Activated T-helper 9 cell treated with anti-CD3 and anti-CD28 coated beads, Interleukin-2, amount 50 U/mL, for 16 hours (primary cell): Measurements from ENCODE around the gene ARFGAP1.
A peak's percentile ranks its signal among the peaks of the same experiment; 100 is the strongest.

Experiments used
- DNase-seq: peaks from one replicate; pipeline ENCODE4 v3.0.0-alpha.2; 2020; ENCODE audit warnings: low read depth

The ARFGAP1 gene

DNA sequence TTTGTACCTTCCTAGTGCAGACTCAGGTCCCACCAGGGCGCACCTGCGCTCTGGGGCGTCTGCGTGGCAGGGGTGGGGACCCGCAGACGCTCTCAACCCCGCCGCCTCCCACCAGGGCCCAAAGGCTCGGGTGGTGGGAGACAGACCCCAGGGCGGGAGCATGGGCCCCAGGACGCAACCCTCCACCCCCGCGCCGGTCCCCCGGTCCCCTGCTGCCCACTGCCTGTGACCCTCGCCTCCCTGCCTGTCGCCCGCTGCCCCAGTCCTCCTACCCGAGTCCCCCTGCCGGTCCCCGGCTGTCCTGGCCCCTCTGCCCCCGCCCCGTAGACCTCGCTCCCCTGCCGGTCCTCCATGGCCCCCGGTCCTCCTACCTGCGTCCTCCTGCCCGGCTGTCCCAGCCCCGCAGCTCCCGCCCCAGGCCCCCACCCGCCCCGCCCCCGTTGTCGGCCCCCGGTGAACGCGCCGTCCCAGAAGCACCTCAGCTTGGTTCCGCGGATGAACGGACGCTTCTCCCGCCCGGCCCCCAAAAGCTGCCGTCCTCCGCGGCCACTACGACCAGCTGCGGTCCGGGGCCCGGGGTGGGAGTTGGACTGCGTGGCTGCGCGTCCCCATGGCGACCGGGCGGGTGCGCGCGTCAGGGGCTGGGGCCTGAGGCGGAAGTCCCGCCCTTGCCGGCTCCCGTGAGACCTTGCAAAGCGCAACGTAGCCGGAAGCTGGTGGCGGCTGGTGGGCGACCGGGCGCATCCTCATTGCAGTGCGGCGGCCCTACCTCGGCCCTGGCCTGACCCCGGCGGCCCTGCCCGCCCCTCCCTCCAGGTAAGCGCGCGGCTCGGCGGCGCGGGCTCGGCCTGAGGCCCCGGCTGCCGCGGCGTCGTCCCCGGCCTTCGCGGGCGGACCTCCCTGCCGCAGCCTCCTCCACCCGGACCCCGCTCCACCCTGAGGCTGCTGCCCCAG lies at the start of gene ARFGAP1:
ARFGAP1 (plus strand) TSS at position 709 of the 954 bp plus-strand sequence. CDS start 2,768 bp downstream, outside the sequence.
- DNase-seq = peak; percentile 87

DNA sequence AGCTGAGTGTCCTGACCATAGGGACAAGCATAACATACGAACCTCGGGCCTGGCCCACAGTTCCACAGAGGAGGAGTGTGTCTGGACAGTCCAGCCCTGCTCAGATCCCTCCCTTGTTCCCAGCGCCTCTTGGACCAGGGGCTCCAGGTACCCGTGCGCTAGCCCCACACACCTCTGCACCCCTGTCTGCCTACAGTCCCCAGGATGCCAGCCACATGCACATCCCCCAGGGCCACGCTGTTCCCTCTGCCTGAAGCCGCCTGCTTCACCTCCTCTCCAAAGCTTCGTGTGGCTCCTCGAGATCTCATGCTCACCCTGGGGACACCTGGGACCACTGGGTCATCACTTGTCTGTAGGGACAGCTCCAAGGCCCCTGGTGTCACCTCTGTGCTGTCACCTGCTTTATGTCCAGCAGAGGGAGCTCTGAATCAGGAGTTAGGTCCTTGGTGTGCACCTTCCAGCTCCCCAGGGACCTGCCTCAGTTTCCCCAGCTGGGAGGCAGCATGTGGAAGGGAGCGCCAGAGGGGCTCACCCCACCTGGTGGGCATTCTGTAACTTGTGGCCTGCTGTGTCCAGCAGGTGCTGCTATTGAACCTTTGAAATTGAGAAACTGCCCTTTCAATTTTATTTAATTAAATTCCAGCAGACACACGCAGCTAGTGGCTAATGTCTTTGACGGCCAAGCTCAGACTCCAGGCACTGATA lies 49.3 kb upstream of the ARFGAP1 start:
- DNase-seq = no peak

DNA sequence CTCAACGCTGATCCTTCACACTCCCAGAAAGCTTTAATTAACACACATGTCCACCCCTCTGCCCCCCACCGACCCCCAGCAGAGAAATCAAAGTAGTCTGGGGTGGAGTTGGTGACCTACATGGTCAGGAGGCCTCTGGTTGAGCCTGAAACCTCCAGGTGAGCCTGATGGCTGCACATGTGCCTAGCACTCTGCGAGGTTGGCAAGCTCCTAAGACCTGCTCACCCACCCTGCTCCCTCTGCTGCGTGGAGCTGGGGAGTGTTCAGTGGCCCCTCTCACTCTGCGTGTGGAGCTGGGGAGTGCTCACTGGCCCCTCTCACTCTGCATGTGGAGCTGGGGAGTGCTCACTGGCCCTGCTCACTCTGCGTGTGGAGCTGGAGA lies 48.8 kb upstream of the ARFGAP1 start:
- DNase-seq = no peak

DNA sequence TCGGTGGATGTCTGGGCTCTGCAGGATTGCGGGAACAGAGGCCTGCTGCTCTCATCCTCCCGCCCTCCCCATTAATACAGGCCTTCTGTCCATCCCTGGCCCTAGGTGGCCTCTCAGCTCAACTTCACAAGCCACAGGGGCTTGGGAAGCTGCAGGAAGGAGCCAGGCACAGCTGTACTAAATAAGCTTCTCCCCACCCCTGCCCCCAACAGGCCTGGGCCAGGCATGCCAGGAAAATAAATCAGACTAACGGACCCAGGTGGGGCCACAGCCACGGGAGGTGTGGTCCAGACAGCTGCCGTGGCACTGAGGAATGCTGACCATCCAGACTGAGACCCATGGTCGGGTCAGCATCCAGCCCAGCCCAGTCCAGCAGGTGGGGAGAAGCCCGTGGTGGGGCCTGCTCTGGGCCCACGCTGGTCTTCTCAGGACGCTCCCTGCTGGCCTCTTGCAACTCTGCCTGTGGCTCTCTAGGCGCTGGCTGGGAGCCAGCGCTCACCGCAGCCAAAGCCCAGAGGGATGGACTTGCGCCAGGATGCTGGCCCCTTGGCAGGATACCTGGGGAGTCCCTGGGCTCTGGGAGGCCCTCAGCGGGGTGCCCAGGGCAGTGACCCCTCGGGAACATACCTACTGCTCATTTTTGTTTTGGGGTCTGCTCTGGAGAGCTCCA lies 48.1 kb upstream of the ARFGAP1 start:
- no peak for DNase-seq

DNA sequence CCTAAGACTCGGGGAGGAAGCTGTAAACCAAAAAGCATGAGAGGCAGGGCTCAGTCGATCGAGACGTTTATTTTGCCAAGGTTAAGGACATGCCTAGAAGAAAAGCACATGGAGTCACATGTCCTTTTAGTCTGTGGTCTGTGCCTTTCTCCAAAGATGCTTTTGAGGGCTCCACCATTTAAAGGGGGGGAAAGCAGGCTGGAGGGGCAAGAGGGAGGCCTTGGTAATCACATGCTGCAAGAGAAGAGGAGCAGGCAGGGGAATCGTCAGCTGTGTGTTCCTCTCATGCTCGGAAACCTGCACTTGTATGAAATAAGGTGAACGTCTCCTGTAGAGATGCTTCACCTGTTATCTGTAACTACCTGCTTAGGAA lies 47.5 kb upstream of the ARFGAP1 start:
- no peak for DNase-seq

DNA sequence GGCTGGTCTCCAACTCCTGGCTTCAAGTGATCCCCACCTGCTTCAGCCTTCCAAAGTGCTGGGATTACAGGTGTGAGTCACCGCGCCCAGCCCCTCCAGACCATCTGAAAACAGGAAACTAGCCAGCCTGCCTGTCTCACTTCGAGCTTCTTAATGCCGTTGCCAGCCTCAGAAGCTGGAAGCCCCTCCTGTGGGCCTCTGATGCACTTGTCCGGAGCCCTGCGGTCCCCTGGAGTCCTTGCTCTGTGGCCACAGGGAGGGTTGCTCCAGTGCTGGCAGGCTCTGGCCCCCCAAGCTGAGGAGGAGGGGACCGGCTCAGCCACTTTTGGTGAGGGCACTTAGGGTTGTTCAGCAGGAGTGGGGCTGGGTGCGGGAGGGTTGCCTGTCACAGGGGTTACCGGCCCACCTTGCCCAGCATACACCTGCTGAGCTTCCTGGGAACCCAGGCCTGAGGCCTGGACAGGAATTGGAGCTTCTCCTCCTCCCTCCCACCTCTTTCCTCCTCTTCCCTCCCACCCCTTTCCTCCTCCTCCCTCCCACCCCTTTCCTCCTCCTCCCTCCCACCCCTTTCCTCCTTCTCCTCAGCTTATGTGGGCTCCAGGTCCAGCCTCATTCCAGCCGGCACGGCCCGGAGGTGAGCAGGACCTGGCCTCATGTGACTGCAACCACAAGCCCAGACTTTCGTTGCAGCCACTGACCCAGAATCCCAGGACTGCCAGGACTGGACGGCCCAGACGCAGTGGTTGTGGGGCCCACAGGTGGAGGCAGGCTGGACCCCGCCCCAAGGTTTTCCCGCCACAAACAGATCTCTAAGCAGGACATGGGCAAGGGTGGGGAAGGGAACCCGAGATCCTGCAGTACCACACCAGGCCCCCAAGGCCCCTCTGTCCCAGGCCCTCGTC lies 46.3 kb upstream of the ARFGAP1 start:
- no peak for DNase-seq

DNA sequence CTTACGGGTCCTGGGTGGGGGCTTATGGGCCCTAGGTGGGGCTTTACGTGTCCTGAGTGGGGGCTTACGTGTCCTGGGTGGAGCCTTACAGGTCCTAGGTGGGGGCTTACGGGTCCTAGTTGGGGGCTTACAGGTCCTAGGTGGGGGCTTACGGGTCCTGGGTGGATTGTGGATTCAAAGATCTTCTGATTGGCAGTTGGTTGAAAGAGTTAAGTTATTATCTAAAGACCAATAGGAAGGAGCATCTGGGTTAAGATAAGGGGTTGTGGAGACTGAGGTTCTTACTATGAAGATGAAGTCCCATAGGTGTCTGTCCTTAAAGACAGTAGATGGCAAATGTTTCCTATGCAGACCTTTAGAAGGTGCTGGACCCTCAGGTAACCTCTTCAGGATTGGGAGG lies 45.4 kb upstream of the ARFGAP1 start:
- no peak for DNase-seq

DNA sequence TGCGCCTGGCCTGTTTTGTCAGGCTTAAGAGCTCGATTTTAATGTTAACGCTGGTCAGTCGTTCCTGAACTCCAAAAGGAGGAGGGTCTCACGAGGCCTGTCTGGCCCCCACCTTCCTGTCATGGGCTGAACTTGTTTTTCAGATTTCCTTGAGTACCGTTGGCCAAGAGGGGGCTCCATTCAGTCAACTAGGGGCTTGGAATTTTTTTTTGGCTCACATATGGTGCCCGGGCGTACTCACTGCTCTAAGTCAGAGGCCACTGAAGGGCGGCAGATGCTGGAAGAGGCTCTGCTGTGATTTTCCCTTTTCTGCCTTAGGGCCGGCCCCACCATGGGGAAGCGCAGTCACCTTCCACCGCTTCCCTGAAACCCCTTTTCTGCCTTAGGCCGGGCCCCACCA lies 43.8 kb upstream of the ARFGAP1 start:
- DNase-seq = no peak

DNA sequence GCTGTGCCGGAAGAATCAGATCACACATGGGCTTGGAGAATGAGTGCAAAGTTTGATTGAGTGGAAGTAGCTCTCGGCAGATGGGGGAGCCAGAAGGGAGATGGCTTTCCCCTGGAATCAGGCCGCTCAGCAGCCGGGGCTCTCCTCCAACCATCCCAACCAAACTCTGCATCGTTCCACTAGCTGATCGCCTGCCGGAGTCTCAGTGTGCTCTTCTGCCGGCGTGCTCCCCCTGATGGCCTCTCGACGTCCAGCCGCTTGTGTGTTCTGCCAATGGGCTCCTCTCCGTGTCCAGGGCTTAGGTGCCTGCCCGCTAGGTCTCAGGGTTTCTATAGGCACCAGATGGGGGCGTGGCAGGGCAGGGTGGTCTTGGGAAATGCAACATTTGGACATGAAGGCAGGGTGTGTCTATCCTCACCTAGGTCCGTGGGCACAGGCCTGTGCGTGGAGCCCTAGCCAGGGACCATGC lies 41.8 kb upstream of the ARFGAP1 start:
- no peak for DNase-seq

DNA sequence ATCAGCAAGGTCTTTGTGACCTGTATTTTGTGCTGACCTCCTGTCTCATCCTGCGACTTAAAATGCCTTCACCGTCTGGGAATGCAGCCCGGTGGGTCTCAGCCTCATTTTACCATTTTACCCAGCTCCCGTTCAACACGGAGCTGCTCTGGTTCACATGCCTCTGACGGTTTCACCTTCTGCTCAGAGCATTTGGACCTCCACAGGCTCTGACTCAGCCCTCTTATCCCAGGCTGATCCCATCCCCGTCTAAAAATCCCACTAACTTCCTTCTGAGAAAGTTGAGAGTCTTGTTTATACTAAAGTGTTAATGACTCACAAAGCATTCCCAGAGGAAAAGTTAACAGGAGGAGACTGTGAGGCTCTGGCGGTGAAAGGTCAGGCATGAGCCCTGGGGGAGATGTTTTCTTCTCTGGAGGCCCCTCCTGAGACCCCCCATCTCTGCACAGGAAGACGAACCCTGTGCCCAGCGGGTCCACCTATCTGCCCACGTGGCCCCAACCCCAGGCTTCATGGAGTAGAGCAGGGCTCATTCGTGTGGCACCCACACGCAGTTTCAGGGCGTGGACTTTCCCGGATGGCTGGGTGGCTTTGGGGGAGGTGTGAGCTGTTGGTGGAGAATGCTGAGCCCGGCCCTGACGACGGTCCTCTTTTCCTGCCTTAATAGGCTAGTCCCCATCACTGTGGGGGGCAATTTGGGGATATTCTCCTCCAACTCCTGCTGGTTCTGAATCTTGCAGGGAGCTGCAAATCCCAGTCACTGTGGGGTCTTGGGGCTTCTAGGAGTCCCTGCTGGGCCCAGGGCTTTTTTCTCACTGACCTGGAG lies 40.2 kb upstream of the ARFGAP1 start:
- no peak for DNase-seq

DNA sequence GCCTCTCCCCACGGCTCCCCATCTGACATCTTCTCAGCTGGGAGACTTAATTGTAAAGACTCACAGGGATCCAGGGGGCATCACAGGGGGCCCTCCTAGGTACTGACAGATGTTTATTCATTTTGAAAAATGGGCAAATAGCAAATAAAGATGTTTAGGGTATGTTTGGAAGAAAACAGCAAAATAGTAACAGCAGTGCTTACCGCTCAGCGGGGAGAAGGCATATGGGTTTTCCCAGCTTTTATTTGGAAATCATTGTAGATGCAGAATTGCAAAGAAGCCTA lies 39.6 kb upstream of the ARFGAP1 start:
- DNase-seq = no peak

DNA sequence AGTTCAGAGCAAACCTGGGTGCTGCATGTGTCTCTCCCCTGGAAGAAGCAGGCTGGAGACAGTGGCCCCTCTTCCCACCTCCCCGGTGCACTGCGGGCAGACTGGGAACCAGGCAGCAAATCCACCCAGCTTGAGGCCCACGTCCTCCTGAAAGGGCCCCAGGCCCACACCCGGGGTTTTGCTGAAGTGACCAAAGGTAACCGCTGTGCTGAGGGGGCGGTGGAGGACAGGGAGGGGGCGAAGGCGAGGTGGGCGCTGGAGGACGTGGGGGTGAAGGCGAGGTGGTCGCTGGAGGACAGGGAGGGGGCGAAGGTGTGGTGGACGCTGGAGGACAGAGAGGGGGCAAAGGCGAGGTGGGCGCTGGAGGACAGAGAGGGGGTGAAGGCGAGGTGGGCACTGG lies 38.7 kb upstream of the ARFGAP1 start:
- DNase-seq = no peak

DNA sequence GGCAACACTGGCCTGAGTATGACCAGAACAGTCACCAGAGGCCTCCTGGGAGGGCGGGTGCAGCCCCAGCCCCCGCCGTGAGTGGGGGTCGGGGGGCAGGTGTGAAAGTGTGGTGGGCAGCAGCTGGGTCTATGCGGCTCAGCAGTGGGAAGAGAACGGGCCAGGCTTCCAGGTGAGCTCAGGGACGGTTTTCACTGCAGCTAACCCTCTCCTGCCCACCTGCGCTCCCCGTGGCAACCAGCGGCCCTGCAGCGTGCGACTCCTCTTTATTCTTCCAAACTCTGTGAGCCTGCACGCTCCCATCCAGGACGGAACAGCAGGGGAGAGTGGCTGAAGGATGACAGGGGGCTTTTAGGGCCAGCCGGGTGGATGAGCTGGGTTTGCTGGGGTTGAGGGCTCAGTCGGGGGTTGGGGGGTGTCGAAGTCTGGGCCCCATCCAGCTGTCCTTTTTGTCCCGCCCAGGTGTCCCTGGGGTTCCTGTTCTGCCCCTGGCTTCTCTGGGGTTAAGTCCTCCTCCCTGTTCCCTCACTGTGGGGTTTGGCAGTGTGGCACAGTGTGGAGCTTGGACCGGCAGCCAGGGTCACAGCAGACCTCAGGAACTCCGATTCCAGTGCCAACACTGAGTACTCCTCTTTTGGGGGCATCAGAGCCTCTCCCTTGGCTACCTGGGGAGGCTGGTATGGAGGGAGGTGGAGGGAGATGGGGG lies 37.8 kb upstream of the ARFGAP1 start:
- DNase-seq = no peak

DNA sequence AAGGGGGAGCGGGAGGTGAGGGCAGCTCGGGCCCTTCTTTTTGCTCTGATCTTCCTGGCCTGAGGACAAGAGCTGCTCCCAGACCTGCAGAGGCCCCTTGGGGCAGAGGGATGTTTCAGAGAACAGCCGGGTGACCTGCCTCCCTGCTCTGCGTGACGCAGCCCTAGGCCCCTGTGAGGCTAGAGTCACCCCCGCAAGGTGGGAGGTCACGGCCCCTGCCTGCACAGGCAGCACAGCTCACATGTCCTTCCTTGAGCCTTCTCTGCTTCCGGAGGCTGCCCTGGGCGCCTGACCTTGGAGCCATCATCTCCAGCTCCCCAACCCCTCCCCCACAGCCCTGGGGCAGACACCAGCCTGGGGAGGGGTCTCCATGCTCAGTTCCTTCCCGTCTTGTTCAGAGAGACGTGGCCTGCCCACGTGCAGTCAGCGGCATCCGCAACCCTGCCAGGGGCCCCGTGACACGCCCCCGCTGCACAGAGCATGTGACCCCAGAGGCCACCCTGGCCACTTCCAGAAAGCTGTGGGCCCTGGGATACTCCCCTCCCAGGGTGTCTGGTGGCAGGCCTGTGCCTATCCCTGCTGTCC lies 37.1 kb upstream of the ARFGAP1 start, which contains the start of gene BIRC7:
BIRC7 (plus strand) TSS at position 507 of the 585 bp plus-strand sequence. CDS start 192 bp downstream, outside the sequence.
- DNase-seq = no peak

DNA sequence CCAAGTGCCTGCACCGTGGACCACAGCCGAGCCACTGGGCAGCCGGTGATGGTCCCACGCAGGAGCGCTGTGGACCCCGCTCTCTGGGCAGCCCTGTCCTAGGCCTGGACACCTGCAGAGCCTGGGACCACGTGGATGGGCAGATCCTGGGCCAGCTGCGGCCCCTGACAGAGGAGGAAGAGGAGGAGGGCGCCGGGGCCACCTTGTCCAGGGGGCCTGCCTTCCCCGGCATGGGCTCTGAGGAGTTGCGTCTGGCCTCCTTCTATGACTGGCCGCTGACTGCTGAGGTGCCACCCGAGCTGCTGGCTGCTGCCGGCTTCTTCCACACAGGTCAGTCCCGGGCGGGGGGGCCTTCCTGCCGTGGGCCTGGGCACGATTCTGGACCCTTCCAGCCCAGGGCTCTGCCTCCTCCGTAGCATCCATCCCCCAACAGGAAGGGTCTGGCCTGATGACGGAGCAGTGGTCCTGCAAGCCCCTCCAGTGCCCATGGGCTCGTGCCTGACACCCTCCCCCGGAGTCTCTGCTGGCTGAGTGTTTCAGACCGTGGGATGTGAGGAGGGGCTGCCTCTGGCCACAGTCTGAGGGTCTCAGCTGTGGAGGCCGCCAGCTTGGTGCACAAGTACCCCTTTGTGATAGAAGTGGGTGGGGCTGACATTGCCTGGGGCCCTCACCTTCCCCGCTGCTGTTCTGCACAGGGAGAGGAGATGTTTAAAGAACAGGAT lies 36.3 kb upstream of the ARFGAP1 start:
- no peak for DNase-seq

DNA sequence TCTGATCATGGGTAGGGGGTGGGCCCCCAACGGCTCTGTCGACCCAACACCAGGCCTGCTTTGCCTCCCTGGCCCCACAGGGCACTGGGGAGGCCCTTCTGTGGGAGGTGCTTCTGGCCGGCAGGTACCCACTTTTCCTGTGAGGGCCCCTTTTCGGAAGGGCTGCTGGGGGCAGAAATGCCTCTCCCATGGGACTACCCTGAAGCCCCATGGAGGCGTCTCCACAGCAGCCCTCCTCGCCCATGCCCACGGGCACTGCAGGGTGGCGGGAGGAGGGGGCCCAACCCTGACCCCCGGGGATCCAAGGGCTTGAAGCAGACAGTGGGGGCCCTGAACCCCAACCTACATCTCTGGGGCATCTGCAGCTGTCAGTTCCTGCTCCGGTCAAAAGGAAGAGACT lies 34.6 kb upstream of the ARFGAP1 start:
- no peak for DNase-seq

DNA sequence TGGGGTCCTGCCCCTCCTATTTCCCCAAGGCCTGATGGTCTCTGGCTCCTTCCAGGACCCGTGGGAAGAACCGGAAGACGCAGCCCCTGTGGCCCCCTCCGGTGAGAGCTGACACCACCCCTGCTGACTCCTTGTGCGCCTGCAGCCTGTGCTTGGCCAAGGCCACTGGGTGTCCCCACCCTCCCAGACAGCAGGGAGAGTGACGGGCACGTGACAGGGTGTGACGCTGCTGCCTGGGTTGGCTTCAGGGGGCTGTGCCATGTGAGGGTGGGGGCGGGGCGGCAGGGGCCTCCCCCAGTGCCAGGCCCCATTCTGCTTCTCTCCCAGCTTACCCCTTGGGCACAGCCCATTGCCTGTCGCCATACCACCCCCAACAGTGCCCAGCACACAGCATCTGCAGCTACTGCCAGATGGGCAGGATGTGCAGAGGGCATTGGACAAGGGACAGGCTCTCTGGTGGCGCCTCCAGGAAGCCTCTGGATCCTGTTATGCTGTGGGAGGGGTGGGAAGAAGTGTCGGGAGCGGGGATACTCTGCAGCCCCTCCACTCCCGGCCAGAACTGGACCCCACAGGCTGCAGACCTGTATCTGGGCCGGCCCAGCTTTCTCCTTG lies 34.0 kb upstream of the ARFGAP1 start:
- DNase-seq = no peak

DNA sequence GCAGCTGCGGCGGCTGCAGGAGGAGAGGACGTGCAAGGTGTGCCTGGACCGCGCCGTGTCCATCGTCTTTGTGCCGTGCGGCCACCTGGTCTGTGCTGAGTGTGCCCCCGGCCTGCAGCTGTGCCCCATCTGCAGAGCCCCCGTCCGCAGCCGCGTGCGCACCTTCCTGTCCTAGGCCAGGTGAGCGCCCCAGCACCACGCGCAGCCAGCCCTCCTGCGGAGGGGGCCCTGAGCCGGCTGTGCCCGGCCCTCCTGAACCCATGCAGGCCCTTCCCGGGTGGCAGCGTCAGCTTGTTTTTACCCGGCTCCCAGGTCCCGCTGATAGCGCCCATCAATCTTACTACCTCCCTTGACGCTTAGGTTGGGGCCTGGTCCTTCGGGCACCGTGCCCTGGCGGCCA lies 33.2 kb upstream of the ARFGAP1 start:
- DNase-seq = no peak

DNA sequence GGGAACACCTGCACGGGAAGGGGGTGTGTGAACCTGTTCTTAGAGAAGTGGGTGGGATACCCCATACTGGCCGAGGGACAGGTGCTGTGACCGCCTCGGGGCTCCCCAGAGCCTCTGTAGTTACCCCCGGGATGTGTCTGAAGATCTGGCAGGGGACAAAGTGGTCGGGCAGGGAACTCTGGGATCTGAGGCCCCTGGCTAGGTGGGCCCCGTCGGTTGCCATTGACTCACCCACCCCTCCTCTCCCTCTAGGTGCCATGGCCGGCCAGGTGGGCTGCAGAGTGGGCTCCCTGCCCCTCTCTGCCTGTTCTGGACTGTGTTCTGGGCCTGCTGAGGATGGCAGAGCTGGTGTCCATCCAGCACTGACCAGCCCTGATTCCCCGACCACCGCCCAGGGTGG lies 32.6 kb upstream of the ARFGAP1 start:
- no peak for DNase-seq
